GM19043 (cell line): ENCODE data around the gene KLHL10.
"Not testable (repeated sequence)": the region's sequence is repeated elsewhere in the genome, so short reads cannot be mapped to it uniquely, and the experiment has no call there.

Source experiments
- ATAC-seq: cut with Tn5 transposase; IDR thresholded peaks from one replicate; pipeline ENCODE4 v1.9.1; 2021; ENCODE audit warnings: low read depth; ENCODE audit not compliant: unreplicated experiment

The KLHL10 gene

DNA sequence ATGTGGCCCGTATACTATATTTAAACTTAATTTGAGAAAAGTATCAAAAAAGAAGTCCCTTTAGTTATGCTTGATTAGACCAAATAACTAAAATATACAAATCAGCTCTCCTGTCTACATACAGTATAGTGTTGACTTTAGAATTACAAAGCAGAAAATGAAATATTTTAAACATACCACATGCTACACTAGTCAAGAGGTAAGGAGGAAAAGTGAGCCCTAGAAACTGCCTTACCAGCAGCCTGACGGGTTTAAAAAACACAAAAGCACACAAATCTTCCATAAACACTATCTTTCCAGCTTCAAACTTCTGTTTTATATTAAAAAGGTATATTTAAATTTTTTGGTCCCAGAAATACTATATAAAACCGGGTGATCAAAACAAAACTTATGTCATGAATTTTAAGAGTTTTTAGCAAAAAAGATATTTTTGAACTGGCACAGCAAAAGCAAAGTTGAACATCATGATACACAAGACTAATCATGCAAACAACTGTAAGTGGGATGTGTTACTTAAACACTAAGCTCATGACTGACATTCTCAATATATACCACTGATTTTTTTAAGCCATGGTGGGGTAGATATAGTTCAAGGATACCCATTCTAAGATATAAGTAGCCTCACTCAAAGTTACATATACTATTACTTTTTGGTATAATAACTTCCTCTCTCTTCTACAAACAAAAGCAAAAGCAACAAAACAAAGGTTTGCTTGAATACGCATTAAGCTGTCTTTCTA, 11.8 kb downstream of the KLHL10 start:
- no peak for ATAC-seq

DNA sequence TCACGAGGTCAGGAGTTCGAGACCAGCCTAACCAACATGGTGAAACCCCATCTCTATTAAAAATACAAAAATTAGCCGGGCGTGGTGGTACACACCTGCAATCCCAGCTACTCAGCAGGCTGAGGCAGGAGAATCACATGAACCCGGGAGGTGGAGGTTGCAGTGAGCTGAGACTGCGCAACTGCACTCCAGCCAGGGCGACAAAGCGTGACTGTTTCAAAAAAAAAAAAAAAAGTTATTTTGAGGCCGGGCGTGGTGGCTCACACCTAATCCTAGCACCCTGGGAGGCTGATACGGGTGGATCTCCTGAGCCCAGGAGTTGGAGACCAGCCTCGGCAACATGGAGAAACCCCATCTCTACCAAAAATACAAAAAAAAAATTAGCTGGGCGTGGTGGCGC, 13.8 kb downstream of the KLHL10 start:
- not testable (repeated sequence) for ATAC-seq

DNA sequence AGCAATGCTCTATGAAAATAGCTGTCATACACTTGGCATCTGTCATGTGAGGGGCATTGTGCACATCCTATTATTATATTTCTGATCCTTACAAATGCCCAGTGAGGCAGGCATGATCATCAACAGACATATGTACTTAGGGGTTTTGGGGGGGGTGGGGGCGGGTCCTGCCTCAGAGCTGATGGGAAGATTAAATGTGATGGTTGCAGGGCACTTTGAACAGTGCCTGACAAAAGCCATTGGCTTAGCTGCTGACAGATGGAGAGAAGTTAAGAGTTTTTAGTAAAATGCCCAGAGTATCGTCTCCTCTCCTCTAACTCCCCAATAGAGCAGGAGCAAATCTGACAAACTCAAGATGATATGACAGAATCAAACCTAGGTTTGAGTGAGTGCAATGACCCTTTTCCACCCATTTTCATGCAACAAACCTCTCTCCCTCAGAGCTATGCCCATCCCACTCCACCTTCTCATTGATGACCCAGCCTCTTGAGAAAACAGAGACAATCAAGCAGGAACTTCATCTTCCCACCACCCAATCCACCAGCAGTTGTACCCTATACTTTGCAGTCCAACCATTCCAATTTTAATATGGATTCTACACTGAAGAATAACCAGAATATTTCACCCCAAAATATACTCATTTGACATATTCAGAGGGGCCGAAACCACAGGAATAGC, 22.8 kb downstream of the KLHL10 start:
- ATAC-seq: no peak

DNA sequence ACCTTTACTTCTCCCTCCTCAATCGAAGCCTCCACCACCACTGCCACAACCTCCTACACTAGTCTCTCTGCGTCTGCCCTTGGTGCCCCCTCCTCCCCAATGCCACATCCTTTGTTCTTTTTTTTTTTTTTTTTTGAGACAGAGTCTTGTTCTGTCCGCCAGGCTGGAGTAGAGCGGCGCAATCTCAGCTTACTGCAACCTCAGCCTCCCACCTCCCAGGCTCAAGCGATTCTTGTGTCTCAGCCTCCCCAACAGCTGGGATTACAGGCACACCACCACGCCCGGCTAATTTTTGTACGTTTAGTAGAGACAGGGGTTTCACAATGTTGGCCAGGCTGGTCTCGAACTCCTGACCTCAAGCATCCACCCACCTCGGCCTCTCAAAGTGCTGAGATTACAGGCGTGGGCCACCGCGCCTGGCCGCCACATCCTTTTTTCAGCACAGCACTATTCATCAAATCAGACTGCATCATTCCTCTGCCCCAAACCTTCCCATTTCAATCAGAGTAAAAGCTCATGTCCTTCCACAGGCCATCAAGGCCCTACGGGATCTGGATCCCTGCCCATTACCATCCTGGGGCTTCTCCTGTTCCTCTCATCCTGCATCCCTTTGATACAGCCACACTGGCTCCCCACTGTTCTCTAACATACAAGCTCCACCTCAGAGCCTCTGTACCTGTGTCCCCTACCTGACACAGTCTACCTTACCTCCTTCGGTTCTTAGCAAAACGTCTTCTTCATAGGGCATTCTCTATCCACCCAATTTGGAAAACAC, 25.6 kb downstream of the KLHL10 start:
- no peak for ATAC-seq

DNA sequence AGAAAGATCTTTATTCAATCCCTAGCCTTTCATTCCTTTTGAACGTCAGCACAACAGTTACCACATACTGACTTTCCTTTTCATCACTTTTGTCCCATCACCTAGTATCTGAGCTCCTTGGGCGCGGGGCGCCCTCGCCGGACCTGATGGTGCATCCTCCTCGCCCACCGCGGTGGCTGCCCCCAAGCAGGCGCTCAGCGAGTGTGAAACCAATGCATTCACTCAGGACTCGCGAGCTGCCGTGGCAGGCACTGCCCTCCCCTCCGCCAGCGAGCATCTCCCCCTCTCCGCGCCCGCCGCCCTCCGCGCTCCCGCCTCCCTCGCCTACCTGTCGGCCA, 26.8 kb downstream of the KLHL10 start:
- ATAC-seq: no peak

DNA sequence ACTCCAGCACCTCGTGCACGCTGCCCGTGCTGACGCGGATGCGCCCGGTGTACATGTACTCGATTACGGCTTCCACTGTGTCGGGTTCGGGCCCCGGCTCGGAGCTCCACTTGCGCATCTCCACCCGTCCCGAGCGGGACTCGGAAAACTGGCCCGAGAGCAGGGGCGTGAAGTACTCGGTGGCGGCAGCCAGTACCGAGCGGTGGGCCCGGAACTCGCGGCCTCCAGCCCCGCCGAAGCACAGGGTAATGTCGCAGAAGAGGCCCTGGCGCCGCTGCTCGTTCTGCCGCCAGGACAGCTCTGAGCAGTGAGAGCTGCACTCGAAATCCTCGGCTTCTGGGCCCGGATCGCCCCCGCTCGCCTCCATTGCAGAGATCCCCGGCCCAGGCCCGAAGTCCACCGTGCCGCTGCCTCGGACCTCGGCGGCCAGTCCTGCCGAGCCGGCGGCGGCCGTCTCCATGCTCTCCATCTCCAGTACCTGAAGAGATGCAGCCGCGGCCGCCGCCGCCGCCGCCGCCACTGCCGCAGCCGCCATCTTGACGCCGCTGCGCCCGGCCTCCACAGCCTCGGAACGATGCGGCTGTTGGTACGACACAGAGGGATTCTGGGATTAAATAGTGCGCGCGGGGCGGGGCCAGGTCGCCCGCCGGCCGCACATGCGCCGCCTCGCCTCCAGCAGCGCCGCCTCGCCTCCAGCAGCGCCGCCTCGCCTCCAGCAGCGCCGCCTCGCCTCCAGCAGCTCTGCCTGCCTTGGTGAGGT, 27.4 kb downstream of the KLHL10 start, which contains the start of gene KLHL11:
Gene KLHL11 (minus strand): TSS at position 588 of the 760 bp plus-strand sequence. CDS start 53 bp downstream, at position 535.
- peak; percentile 81 for ATAC-seq

DNA sequence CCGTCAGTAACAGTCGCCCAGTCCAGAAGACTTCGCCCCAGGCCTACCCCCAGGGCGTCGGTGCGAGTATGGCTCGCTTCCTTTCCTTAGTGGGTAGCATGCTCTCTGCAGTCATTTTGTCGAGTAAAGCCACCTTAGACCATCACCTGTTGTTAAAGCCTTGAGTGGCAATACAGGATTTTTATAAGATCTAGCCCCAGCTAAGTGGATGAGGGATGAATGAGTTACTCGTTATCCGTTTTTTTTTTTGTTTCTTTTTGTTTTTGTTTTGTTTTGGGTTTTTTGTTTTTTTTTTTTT, 27.9 kb downstream of the KLHL10 start:
- no peak for ATAC-seq

DNA sequence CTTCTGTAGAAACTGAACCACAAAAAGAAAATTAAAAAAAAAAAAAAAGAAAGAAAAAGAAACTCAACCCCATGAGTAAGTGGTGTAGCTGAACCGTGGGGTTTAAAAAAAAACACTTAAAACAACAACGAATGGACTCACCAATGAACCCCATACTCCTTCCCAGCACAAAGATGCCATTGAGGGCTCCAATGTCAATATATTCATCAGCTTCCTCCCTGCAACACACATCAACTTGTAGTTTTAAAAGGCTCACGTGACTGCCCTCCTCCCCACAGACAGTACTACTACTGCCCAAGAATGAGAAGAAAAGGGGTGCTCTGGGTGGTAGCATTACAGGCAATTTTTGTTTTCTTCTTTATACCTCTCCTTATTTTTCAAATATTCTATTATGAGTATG, 30.9 kb downstream of the KLHL10 start:
- no peak for ATAC-seq

DNA sequence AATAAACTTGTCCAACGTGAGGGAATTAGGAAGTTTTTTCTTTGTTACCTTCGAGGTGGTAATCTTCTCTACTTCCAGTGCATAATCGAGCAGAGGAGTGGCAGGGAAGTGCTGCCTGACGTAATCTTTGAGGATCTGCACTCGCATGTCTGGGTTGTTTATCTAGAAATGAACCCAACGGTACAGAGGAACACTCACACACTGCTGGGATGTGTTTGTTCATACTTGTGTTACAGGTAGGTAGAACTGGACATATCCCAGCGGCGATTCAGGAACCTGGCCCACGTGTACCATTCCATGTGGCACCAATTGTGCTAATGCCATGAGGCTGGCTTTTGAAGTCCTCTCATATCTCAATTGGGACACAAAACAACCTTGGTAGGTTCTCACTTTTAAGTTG, 31.8 kb downstream of the KLHL10 start:
- ATAC-seq: no peak

DNA sequence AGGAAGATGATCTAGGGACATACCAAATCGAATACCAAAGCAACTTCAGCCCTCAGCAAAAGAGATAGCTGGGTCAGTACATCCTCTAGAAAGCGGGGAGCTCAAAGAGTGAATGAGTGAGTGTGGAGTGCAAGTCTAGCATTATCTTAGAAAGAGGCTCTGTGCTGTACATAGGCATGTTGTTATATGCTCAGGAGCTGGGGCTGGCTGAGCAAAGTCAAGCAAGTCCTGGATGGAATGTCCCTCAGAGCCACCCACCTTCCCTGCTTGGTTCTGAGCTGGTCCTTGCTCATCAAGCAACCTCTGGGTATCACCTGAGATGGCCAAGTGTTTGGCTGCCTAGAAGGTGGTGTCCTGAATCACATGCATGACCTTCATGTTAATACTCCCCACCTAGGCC, 32.5 kb downstream of the KLHL10 start:
- no peak for ATAC-seq

DNA sequence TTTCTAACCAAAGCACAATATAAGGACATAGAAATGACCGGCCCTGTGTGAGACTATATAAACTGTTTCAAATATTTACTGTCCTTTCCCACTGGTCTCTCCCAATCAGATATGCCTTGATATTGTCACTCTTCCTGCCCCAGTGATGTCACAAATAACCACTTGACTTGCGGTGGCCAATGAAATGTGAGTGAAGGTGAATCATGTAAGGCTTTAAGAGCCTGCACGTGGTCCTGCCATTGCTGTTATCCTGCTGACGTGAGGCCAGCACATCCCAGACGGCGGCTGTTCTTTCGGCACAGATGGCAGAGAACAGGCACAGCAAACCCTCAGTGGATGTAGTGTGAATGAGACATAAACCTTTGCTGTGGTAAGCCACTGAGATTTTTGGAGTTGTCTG, 33.0 kb downstream of the KLHL10 start:
- ATAC-seq: no peak

DNA sequence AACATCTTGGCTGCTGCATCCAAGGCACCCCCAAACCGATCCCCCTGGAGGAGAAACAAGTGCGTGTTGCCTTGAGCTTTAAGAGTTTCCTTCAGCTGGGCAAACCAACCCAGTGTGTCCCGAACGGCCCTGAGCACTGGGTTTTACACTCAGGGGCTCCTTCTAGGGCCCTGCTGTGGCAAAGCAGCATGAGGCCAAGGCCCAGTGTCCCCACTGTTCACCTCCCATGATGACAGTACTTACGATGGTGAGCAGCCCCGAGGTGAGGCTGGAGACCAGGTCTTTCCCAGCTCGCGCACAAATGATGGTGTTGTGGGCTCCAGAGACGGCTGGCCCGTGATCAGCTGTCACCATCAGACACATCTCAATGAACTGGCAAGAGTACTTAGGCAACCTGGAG, 34.2 kb downstream of the KLHL10 start:
- ATAC-seq: no peak

DNA sequence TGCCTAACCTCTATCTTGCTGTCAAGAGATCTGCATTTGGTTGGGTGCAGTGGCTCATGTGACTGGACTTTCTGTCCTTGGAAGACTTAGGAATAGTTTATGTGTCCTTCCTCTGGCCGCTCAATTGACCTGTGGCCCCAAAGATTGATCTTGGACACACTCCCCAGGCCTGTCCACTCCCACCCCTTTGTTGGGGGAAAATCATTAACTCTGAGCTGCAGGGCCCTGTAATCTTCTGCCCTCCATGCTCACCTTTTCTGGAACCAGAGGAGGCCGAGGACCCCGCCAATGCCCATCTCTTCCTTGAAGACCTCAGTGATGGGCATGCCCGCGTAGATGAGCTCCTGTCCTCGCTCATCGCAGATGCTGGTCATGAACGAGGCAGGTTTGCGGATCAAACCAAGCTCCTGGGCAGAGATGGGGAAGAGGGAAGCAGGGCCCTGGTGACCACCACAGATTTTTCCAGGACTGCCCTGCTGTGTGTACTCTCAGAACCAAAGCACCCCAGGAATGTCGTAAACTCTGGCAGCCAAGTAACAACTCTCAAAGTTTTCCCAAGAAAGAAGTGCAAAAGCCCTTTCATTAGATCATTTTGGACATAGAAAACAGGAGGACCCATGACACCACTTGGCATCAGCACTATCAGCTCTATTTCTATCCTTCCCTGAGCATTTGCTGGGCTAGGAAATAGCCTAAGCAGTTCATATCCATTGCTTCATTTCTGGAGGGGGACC, 36.1 kb downstream of the KLHL10 start:
- no peak for ATAC-seq

DNA sequence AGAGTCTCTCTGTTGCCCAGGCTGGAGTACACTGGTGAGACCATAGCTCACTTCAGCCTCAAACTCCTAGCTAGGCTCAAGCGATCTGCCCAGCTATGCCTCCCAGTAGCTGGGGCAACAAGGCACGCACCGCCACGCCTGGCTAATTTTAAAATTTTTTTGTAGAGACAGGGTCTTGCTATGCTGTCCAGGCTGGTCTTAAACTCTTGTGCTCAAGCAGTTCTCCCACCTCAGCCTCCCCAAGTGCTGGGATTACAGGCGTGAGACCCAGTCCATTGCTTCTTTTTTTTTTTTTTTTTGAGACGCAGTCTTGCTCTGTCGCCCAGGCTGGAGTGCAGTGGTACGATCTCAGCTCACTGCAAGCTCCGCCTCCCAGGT, 36.7 kb downstream of the KLHL10 start:
- not testable (repeated sequence) for ATAC-seq

DNA sequence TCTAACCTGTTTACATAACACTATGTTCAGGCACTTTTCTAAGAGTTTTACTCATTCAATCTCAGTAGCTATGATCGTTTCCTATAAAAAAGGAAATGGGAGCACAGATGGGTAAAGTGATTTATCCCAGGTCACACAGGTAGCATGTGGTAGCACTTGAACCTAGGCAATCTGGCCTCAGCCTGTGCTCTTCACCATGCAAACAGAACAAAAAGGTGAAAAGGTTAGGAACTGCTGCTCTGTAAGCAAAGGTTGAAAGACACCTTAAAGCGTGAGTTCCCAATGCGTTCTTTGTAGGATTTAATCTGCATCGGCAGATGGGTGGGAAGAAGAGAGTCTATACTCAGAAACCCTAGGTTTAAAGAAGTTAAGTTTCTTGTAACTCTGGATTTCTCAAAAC, 42.5 kb downstream of the KLHL10 start:
- ATAC-seq: no peak

DNA sequence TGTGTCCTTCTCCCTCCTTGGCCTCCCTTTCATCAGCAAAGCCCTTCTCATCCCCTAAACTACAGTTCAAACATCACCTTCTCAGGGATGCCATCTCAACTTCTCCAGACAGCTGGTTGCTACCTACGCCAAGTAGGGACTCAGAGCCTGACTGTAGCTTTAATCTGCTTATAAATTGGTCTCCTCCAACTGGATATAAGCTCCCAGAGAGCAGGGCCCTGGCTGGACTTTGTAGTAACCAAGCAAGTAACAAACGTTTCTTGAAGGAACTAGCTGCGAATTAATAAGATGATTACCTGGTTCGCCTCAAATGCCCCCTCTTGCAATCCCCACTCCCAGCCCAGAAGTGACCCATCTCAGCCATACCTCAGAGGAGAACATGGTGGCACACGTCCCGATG, 45.1 kb downstream of the KLHL10 start:
- no peak for ATAC-seq

DNA sequence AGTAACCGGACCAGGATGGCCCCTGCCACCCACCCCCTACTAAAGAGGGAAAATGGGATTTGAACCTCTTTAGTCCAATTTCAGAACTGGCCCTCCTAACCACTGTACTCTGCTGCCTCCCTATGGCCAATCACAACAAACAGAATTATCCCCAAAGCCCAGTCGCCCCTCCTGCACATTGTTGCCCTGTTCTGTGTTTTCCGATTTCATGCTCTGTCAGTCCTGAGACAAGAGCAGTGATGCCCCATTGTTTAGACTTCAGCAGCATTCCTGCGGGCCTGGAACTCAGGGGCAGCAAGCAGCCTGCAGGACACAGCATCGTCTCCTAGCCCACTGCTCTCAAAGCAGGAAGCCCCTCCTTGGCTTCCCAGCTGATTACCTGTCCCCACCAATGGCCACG, 48.1 kb downstream of the KLHL10 start:
- ATAC-seq: no peak

DNA sequence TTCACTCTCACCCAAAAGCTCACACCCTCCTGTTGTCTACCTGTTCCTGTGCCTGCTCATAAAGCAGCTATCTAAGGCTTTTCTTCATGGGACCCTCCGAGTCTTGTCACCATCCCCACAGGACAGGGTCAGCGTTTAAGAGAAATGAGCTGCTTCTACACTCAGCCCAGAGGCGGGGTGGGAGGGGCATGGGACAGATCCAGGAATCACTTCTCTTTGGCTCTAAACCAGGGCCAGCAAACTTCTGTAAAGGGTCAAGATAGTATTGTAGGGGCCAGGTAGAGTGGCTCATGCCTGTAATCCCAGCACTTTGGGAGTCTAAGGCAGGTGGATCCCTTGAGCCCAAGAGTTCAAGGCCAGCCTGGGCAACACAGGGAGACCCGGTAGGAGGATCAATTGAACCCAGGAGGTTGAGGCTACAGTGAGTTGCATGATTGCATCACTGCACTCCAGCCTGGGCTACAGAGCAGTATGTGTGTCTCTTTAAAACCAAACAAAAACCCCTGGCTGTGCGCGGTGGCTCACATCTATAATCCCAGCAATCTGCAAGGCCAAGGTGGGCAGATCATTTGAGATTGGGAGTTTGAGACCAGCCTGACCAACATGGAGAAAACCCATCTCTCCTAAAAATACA, 50.8 kb downstream of the KLHL10 start:
- ATAC-seq: no peak

DNA sequence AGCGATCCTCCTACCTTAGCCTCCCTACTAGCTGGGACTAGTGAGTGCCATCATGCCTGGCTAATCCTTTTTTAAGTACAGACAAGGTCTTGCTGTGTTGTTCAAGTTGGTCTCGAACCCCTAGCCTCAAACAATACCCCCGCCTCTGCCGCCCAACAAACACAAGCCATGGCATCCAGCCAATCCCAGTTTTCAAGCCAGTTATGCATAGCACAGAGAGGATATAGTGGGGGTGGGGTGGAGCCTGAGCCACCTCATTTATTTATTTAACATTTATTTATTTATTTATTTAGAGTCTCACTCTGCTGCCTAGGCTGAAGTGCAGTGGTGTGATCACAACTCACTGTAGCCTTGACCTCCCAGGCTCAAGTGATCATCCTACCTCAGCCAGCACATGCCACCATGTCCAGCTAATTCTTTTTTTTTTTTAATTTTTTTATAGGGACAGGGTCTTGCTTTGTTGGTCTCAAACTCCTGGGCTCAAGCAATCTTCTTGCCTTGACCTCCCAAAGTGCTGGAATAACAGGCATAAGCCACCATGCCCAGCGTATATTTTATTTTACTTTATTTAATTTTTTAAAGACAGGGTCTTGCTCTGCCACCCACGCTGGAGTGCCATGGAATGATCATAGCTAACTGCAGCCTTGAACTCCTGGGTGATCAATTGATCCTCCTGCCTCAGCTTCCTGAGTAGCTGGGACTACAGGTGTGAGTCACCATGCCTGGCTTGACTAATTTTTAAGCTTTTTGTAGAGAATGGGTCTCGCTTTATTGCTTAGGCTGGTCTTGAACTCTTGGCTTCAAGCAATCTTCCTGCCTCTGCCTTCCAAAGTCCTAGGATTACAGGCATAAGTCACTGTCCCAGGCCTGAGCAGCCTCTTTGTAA, 53.8 kb downstream of the KLHL10 start:
- ATAC-seq: no peak
